ENCODE results near the gene LMOD2. TPM values are rescaled to one million over a fixed set of nuclear protein-coding genes. Genes with fewer than 3 reads are reported as not detected.

Gene LMOD2
- total RNA-seq, 1 donor from 2014 or later, result not detected

GRCh38 chr7:123645516-123645915 lies 10.2 kb upstream of the LMOD2 start:
- Mint-ChIP-seq H3K4me1 (ENCODE audit: unreplicated experiment) (peaks cover 17% of the 10 kb centered on the region), H3K36me3 (ENCODE audit: unreplicated experiment) (no peaks in the 10 kb centered on the region), H3K27me3 (ENCODE audit: unreplicated experiment) (no peaks in the 10 kb centered on the region), H3K4me3 (ENCODE audit: unreplicated experiment) (no peak overlapping the region), H3K9me3 (ENCODE audit: unreplicated experiment) (no peaks in the 10 kb centered on the region), H3K27ac (ENCODE audit: unreplicated experiment) (no peak overlapping the region)
- no peak for DNase-seq (ENCODE audit: extremely low spot score, unreplicated experiment)
- TF ChIP-seq CTCF (IDR thresholded peaks at IDR 0.05), result no peak

GRCh38 chr7:123647106-123647730 lies 8.4 kb upstream of the LMOD2 start:
- Mint-ChIP-seq H3K4me3 (ENCODE audit: unreplicated experiment) (no peak overlapping the region), H3K27me3 (ENCODE audit: unreplicated experiment) (peaks cover 2% of the 10 kb centered on the region), H3K36me3 (ENCODE audit: unreplicated experiment) (no peaks in the 10 kb centered on the region), H3K4me1 (ENCODE audit: unreplicated experiment) (peaks cover 17% of the 10 kb centered on the region), H3K9me3 (ENCODE audit: unreplicated experiment) (no peaks in the 10 kb centered on the region), H3K27ac (ENCODE audit: unreplicated experiment) (no peak overlapping the region)
- no peak for TF ChIP-seq CTCF (IDR thresholded peaks at IDR 0.05)
- no peak for DNase-seq (ENCODE audit: extremely low spot score, unreplicated experiment)

- no peak for DNase-seq (ENCODE audit: extremely low spot score, unreplicated experiment)
Observed at GRCh38 chr7:123649964-123650363, 5.7 kb upstream of the LMOD2 start.

GRCh38 chr7:123650595-123650994 lies 5.1 kb upstream of the LMOD2 start:
- no peak overlapping the region for H3K27ac Mint-ChIP-seq (ENCODE audit: unreplicated experiment)
- no peak for TF ChIP-seq CTCF (IDR thresholded peaks at IDR 0.05)
- H3K27me3 Mint-ChIP-seq (ENCODE audit: unreplicated experiment), result peaks cover 2% of the 10 kb centered on the region

More at GRCh38 chr7:123649964-123650363, 5.7 kb upstream of the LMOD2 start:
- H3K27ac Mint-ChIP-seq (ENCODE audit: unreplicated experiment), result no peak overlapping the region
- no peak overlapping the region for H3K4me3 Mint-ChIP-seq (ENCODE audit: unreplicated experiment)
- no peak for TF ChIP-seq CTCF (IDR thresholded peaks at IDR 0.05)
- H3K36me3 Mint-ChIP-seq (ENCODE audit: unreplicated experiment), result no peaks in the 10 kb centered on the region
- peaks cover 2% of the 10 kb centered on the region for H3K27me3 Mint-ChIP-seq (ENCODE audit: unreplicated experiment)
- H3K9me3 Mint-ChIP-seq (ENCODE audit: unreplicated experiment), result no peaks in the 10 kb centered on the region
- no peaks in the 10 kb centered on the region for H3K4me1 Mint-ChIP-seq (ENCODE audit: unreplicated experiment)

GRCh38 chr7:123652406-123652805 lies 3.3 kb upstream of the LMOD2 start:
- H3K27ac Mint-ChIP-seq (ENCODE audit: unreplicated experiment), result no peak overlapping the region
- H3K4me3 Mint-ChIP-seq (ENCODE audit: unreplicated experiment), result no peak overlapping the region
- no peak for TF ChIP-seq CTCF (IDR thresholded peaks at IDR 0.05)

More at GRCh38 chr7:123650595-123650994, 5.1 kb upstream of the LMOD2 start:
- H3K9me3 Mint-ChIP-seq (ENCODE audit: unreplicated experiment), result no peaks in the 10 kb centered on the region
- H3K4me1 Mint-ChIP-seq (ENCODE audit: unreplicated experiment), result no peaks in the 10 kb centered on the region
- H3K36me3 Mint-ChIP-seq (ENCODE audit: unreplicated experiment), result no peaks in the 10 kb centered on the region
- no peak for DNase-seq (ENCODE audit: extremely low spot score, unreplicated experiment)
- no peak overlapping the region for H3K4me3 Mint-ChIP-seq (ENCODE audit: unreplicated experiment)

More at GRCh38 chr7:123652406-123652805, 3.3 kb upstream of the LMOD2 start:
- DNase-seq (ENCODE audit: extremely low spot score, unreplicated experiment), result no peak
- Mint-ChIP-seq H3K27me3 (ENCODE audit: unreplicated experiment) (peaks cover 2% of the 10 kb centered on the region), H3K4me1 (ENCODE audit: unreplicated experiment) (no peaks in the 10 kb centered on the region), H3K9me3 (ENCODE audit: unreplicated experiment) (no peaks in the 10 kb centered on the region), H3K36me3 (ENCODE audit: unreplicated experiment) (no peaks in the 10 kb centered on the region)

Measured in osteocyte (in vitro differentiated cells).